ENCODE results near the gene THOC3.
"Not testable (repeated sequence)": the region's sequence is repeated elsewhere in the genome, so short reads cannot be mapped to it uniquely, and the experiment has no call there.

Gene THOC3

GRCh38 chr5:175938489-175938888 lies 29.6 kb downstream of the THOC3 start:
- not testable (repeated sequence) for DNase-seq

GRCh38 chr5:175928752-175929151 lies 39.4 kb downstream of the THOC3 start:
- DNase-seq = not testable (repeated sequence)

GRCh38 chr5:175925106-175925505 lies 43.0 kb downstream of the THOC3 start:
- not testable (repeated sequence) for DNase-seq

- peak; percentile 99 for DNase-seq
These were observed 45.8 kb downstream of the THOC3 start for GRCh38 chr5:175922192-175922885.

GRCh38 chr5:175921061-175921730 lies 46.9 kb downstream of the THOC3 start:
- no peak for DNase-seq

- peak; percentile 52 for DNase-seq
These were observed 47.8 kb downstream of the THOC3 start for GRCh38 chr5:175920231-175920811.

- DNase-seq = not testable (repeated sequence)
These were observed 52.8 kb downstream of the THOC3 start for GRCh38 chr5:175915066-175916037.

GRCh38 chr5:175913835-175914672 lies 54.1 kb downstream of the THOC3 start:
- DNase-seq = not testable (repeated sequence)

GRCh38 chr5:175910072-175910471 lies 58.0 kb downstream of the THOC3 start:
- DNase-seq = not testable (repeated sequence)
